Measurements from ENCODE around the gene OGT. TPM values are rescaled to one million over a fixed set of nuclear protein-coding genes. Genes with fewer than 3 reads are reported as not detected.
A peak's percentile ranks its signal among the peaks of the same experiment; 100 is the strongest.

OGT gene
- total and polyA plus RNA-seq, 10 of the 15 experiments (the other 5 are each of a cell fraction or from before 2014, with no cell fraction given): 38.2 to 671 (median 107) TPM

GRCh38 chrX:71534773-71535544 lies 2.1 kb downstream of the OGT start:
- no peak for ATAC-seq
- Histone ChIP-seq H3K9me3 (replicated peaks; ENCODE audit: control insufficient read depth, insufficient read depth, low read length) (no peaks in the 10 kb centered on the region), H3K27me3 (replicated peaks in 1 of 2; ENCODE audit: control insufficient read depth in 2 of 2, insufficient read depth in 2 of 2, low read length in 1 of 2) (no peaks in the 10 kb centered on the region), H3K4me3 (peak overlapping the region; percentile 71), H3K79me2 (ENCODE audit: control insufficient read depth, insufficient read depth, low read length) (peaks cover 68% of the 10 kb centered on the region), H2AFZ (ENCODE audit: control insufficient read depth, low read depth, low read length) (no peak overlapping the region), H3K4me1 (ENCODE audit: control insufficient read depth, insufficient read depth, low read length) (0 out of 2 replicates have a peak, but pooled peaks cover 3% of the 10 kb centered on the region), H4K20me1 (ENCODE audit: control insufficient read depth, insufficient read depth) (peaks cover 2% of the 10 kb centered on the region; the same call in 1 of the 2 replicates), H3K9ac (ENCODE audit: control insufficient read depth, insufficient read depth, low read length) (peak overlapping the region; percentile 87), H3K36me3 (ENCODE audit: control insufficient read depth in 2 of 2, insufficient read depth in 2 of 2, low read length in 1 of 2) (no peaks in the 10 kb centered on the region; a peak in 1 of 4 replicates), H3K4me2 (ENCODE audit: control insufficient read depth, insufficient read depth) (peak overlapping the region; percentile 50; the same call in 1 of the 2 replicates), H3K27ac (ENCODE audit: control insufficient read depth, insufficient read depth) (peak overlapping the region; percentile 21; the same call in 1 of the 2 replicates)
- DNase-seq (ENCODE audit: low read depth, low spot score): no peak
- intact Hi-C loops (cut with micrococcal nuclease; ENCODE audit: unreplicated experiment): loop anchor here (5.0 kb wide), 2 partner anchors 117 to 168 kb away; partner anchors contain the start of gene TAF1
- TSS peak; percentile 63 for BruUV-seq (replicated peaks)
- CTCF ChIA-PET: interaction anchor here (0.7 to 2.0 kb wide), 8 partner anchors 10 to 117 kb away, joined by 3 to 6 read pairs (median 4); partner anchors contain the start of gene CXCR3
- in situ Hi-C loops (cut with MboI): loop anchor here (10.0 kb wide), 1 partner anchor 340 kb away; no protein-coding TSS in a partner anchor
- 19% methylated on average over 9 of the region's 9 CpGs for WGBS (ENCODE audit: insufficient coverage, insufficient replicate concordance, low lambda C conversion rate, missing lambda C conversion rate)
- TF ChIP-seq MYB (IDR thresholded peaks at IDR 0.05; ENCODE audit: borderline replicate concordance, low read depth, low read length) (no peak), PML (IDR thresholded peaks at IDR 0.05; ENCODE audit: low read length) (no peak), BCL11A (IDR thresholded peaks at IDR 0.05; ENCODE audit: low read depth, low read length) (no peak), CHD2 (IDR thresholded peaks at IDR 0.05; ENCODE audit: borderline replicate concordance, low read depth, low read length) (no peak), FOS (IDR thresholded peaks at IDR 0.05; ENCODE audit: borderline replicate concordance, extremely low read depth, insufficient read length) (no peak), RAD51 (IDR thresholded peaks at IDR 0.05) (no peak), RBBP5 (conservative IDR thresholded peaks at IDR 0.05) (no peak)
- TF ChIP-seq, protein P1, sequence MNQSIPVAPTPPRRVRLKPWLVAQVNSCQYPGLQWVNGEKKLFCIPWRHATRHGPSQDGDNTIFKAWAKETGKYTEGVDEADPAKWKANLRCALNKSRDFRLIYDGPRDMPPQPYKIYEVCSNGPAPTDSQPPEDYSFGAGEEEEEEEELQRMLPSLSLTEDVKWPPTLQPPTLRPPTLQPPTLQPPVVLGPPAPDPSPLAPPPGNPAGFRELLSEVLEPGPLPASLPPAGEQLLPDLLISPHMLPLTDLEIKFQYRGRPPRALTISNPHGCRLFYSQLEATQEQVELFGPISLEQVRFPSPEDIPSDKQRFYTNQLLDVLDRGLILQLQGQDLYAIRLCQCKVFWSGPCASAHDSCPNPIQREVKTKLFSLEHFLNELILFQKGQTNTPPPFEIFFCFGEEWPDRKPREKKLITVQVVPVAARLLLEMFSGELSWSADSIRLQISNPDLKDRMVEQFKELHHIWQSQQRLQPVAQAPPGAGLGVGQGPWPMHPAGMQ (IDR thresholded peaks at IDR 0.05; ENCODE audit: borderline replicate concordance): no peak
- no peak for FAIRE-seq
- SMC1A ChIA-PET (ENCODE audit: uncharacterized antibody, unreplicated experiment): interaction anchor here (0.7 to 7.2 kb wide), 13 partner anchors 10 to 423 kb away, joined by 3 to 51 read pairs (median 3); no protein-coding TSS in a partner anchor
- RAD21 ChIA-PET (ENCODE audit: unreplicated experiment): interaction anchor here (0.6 to 2.9 kb wide), 8 partner anchors 10 to 169 kb away, joined by 3 to 20 read pairs (median 5); partner anchors contain the start of genes CXCR3 and TAF1
- POLR2A ChIA-PET: interaction anchor here (0.6 to 2.3 kb wide), 9 partner anchors 9 to 169 kb away, joined by 3 to 10 read pairs (median 4); partner anchors contain the start of gene TAF1

Measured in GM12878 (cell line).